GM19240 (cell line): Measurements from ENCODE around the gene CLSTN1.

Source experiments
- DNase-seq: peaks from one replicate; pipeline ENCODE4 v3.0.0; 2011; ENCODE audit warnings: low spot score; ENCODE audit not compliant: insufficient read length

The CLSTN1 gene

DNA sequence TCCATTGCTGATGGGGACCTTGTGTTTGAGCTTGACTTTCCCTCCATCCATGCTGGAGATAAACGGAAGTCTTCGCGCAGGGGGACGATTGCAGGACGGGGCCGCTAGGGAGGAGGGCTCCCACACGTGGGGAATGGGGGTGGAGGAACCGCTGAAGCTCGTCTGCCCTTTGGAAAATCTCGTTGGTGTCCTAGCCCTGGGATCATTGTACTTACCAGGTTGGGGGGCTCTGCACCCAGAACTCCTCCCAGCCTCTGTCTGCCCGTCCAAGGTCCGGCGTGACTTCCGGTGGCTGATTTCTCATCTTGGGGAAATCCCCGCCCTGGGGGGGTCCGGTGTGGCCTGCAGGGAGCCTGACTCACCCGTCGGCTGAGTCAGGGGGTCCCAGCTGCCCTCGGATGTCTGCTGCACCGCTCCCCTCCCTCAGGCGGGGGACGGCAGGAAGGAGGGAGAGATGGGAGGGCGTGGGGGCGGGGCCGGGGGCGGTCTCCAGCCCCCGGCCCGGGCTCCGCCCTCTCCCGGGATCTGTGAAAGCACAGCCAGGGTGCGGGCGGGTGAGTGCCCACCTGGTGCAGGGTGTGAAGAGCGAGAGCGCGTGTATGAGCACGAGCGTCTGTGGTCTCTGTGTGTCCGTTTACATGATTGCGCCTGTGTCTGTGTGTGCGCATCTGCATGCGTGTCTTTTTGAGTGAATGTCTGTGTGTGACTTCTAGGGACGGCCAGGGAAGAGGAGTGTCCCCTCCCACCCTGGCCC is 136.5 kb downstream of the CLSTN1 start:
- DNase-seq: peak; percentile 50

DNA sequence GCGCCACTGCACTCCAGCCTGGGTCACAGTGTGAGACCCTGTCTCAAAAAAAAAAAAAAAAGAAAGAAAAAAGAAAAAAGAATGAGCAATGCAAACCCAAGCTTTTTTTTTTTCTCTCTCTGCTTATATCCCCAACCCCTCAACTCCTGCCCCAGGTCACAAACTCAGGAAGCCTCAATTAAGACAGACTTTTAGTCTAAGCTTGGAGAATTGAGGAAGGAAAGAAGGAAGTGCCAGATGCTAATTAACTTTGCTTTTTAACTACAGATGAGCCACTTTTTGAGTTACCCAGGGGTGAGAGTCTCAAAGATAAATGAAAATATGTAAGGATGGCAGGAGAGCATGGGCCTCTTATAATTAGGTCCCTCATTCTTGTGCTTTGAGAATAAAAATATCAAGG is 139.0 kb downstream of the CLSTN1 start:
- DNase-seq: no peak

- no peak for DNase-seq
Observed at GRCh38 chr1:9680828-9681227, 142.9 kb downstream of the CLSTN1 start.

GRCh38 chr1:9680091-9680490 is 143.7 kb downstream of the CLSTN1 start:
- no peak for DNase-seq
